Left lung (tissue), 10 donors: ENCODE results near the gene MT1M. TPM values are rescaled to one million over a fixed set of nuclear protein-coding genes. Genes with fewer than 3 reads are reported as not detected.

Experiments used
- ATAC-seq: fragments of 200-7000 bp; cut with Tn5 transposase; one replicate; pipeline ENCODE4 v1.9.1; 2020; ENCODE audit warnings: moderate library complexity
- DNase-seq, 4 donors: peaks; one replicate each; pipeline ENCODE4 v3.0.0-alpha.2; 2013 to 2020
- H3K27ac ChIP-seq, 2 donors: fragments of 200-600 bp; sonication (generic) in 1 of 2; one replicate each; pipeline versions ENCODE4 v1.5.0 to v1.8.0; 2020 to 2021
- H3K27me3 ChIP-seq, 2 donors: fragments of 200-600 bp; sonication (generic) in 1 of 2; one replicate each; pipeline versions ENCODE4 v1.5.0 to v1.8.0; 2020 to 2021
- H3K36me3 ChIP-seq, 2 donors: fragments of 200-600 bp; sonication (generic) in 1 of 2; one replicate each; pipeline versions ENCODE4 v1.5.0 to v1.8.0; 2020 to 2021
- H3K4me1 ChIP-seq, 2 donors: fragments of 200-600 bp; one replicate each; pipeline ENCODE4 v1.8.0; 2021
- H3K4me3 ChIP-seq, 2 donors: fragments of 200-600 bp; sonication (generic) in 1 of 2; one replicate each; pipeline versions ENCODE4 v1.5.0 to v1.8.0; 2020 to 2021; ENCODE audit warnings: mild to moderate bottlenecking in 1 of 2
- H3K9me3 ChIP-seq, 2 donors: fragments of 200-600 bp; sonication (generic) in 1 of 2; one replicate each; pipeline versions ENCODE4 v1.5.0 to v1.8.0; 2020 to 2021
- intact Hi-C, 2 donors: fragments of 100-400 bp; cut with DNase I; formaldehyde crosslinking; loops; one replicate each; pipeline versions ENCODE4 v1.11.2 to v1.14.2; 2022
- polyA plus RNA-seq, 6 donors: library from polyadenylated mRNA; unstranded; fragments of 120-200 nt; gene quantifications; one replicate each; pipeline ENCODE4 v1.2.1, GENCODE V29; 2013; ENCODE audit not compliant: insufficient read length in 6 of 6
- total RNA-seq, 2 donors: library from RNA; stranded (reverse); fragmentation: NEBNext Ultra II Directional; extraction: Animal tissue kit (Norgen Biotek cat#: 25700); gene quantifications; one replicate each; pipeline ENCODE4 v1.2.1, GENCODE V29; 2021
- TF ChIP-seq, protein P1 (sequence below), 2 donors: fragments of 200-600 bp; sonication (generic) in 1 of 2; IDR thresholded peaks; one replicate each; pipeline versions ENCODE4 v1.5.0 to v1.8.0; 2021; ENCODE audit warnings: antibody characterized with exemption in 2 of 2
- donor health status: DM: no; HTN: yes; CAD: no.
- donor health status: DM: no; HTN: no; CAD: no.

Gene MT1M
- total and polyA plus RNA-seq, 8 donors: 0.29 to 32.5 (median 0.62) TPM

DNA sequence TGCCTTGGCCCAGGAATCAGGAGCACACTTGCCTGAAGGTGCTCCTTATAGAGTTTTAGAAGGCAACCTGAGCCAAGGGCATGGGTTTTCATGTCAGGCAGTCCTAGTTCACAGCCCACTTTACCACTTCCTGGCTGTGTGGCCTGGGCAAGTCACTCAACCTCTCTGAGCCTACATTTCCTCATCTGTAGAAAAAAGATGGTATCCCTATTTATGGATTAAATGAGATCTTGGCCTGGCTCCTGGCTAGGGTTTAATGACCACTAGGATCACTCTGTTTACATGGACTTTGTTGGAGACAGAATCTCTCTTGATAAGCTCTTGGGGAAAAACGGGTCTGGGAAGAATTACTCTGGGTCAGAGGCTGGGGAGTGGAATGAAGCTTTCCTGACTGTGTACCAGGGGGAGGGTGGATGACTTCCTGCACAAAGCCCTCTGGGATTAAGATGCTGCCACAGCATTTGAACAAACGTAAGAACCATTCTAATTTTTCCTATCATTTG is 21.8 kb upstream of the MT1M start:
- intact Hi-C loops: no loop called here
- peak overlapping the region in 1 of 2 donors; percentile 77 for H3K4me3 ChIP-seq
- H3K4me1 ChIP-seq: peaks cover 30 to 51% of the 10 kb centered on the region in 2 donors
- no peaks in the 10 kb centered on the region for H3K9me3 ChIP-seq
- no peaks in the 10 kb centered on the region for H3K27me3 ChIP-seq
- TF ChIP-seq, protein P1, sequence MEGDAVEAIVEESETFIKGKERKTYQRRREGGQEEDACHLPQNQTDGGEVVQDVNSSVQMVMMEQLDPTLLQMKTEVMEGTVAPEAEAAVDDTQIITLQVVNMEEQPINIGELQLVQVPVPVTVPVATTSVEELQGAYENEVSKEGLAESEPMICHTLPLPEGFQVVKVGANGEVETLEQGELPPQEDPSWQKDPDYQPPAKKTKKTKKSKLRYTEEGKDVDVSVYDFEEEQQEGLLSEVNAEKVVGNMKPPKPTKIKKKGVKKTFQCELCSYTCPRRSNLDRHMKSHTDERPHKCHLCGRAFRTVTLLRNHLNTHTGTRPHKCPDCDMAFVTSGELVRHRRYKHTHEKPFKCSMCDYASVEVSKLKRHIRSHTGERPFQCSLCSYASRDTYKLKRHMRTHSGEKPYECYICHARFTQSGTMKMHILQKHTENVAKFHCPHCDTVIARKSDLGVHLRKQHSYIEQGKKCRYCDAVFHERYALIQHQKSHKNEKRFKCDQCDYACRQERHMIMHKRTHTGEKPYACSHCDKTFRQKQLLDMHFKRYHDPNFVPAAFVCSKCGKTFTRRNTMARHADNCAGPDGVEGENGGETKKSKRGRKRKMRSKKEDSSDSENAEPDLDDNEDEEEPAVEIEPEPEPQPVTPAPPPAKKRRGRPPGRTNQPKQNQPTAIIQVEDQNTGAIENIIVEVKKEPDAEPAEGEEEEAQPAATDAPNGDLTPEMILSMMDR (IDR thresholded peaks at IDR 0.05): no peak
- ATAC-seq (no peak), DNase-seq (no peak)
- H3K36me3 ChIP-seq: no peaks in the 10 kb centered on the region
- H3K27ac ChIP-seq: peak overlapping the region; percentile 87 to 93

DNA sequence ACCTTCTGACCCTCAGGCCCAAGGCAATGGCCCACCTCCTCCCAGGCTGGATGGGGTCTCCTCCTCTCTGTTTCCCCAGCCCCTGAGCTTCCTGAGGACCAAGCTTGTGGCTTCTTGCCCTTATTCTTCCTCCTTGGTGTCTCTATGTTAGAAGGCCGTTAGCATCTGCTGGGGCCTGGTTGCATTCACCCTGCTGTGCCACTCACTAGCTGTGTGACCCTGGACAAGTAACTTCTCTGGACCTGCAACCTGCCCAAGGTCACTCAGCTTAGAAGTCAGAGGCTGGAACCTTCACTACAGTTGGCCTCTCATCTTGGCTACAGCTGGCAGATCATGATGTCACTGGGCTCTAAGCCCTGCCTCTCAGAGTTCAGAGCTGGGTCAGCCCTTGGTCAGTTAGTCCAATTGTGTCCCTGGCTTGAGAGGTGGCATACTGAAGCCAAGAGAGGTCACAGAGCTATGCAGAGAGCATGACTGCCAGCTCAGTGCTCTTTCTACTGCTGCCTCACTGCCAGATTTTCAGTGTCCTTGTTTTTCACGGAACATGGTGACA is 21.1 kb upstream of the MT1M start:
- H3K27ac ChIP-seq: peak overlapping the region; percentile 87 to 93
- TF ChIP-seq, protein P1 (IDR thresholded peaks at IDR 0.05): no peak
- peaks cover 24 to 44% of the 10 kb centered on the region in 2 donors for H3K4me1 ChIP-seq
- H3K9me3 ChIP-seq: no peaks in the 10 kb centered on the region
- no peak overlapping the region for H3K4me3 ChIP-seq
- DNase-seq (no peak), ATAC-seq (no peak)
- H3K27me3 ChIP-seq: no peaks in the 10 kb centered on the region
- no peaks in the 10 kb centered on the region for H3K36me3 ChIP-seq
- intact Hi-C loops: no loop called here

DNA sequence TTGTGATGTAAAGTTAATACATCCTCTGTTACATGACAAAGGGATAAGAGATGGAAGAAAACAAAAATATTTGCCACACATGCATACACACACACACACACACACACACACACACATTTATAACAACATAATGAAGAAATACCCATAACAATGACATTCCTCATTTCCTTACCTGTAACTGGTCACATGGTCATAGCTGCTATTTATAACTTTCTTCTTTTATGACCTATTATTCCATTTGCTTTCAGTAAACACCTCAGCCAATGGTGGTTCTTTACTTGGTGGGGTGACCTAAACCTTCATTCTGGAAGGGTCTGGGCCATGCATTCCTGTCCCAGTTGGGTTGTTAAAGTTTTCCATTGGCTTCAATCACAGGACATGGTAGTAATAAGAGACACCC is 18.8 kb upstream of the MT1M start:
- TF ChIP-seq, protein P1 (IDR thresholded peaks at IDR 0.05): no peak
- intact Hi-C loops: no loop called here
- no peak for DNase-seq
- no peak overlapping the region for H3K4me3 ChIP-seq
- peaks cover 0 to 22% of the 10 kb centered on the region in 2 donors for H3K27me3 ChIP-seq
- no peak overlapping the region for H3K27ac ChIP-seq
- no peak for ATAC-seq
- H3K9me3 ChIP-seq: no peaks in the 10 kb centered on the region
- H3K36me3 ChIP-seq: no peaks in the 10 kb centered on the region
- peaks cover 9 to 38% of the 10 kb centered on the region in 2 donors for H3K4me1 ChIP-seq

DNA sequence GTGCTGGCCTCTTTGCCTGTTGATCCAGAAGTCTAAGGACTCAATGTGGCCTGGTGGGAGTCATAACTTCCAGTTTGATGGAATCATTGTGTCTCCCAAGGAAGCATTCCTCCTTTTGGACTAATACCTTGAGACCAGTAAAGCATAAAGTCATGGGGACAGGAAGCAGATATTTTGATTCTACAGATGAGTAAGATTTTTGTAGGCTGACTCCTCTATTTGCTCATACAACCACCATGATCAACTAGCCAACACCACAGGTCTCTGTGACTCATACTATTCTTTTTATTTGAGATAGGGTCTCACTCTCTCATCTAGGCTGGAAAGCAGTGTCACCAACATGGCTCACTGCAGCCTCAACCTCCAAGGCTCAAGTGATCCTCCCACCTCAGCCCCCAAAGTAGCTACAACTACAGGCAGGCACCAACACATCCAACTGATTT is 17.9 kb upstream of the MT1M start:
- H3K4me1 ChIP-seq: peaks cover 9 to 31% of the 10 kb centered on the region in 2 donors
- intact Hi-C loops: no loop called here
- TF ChIP-seq, protein P1 (IDR thresholded peaks at IDR 0.05): no peak
- no peak overlapping the region for H3K27ac ChIP-seq
- ATAC-seq (no peak), DNase-seq (no peak)
- H3K9me3 ChIP-seq: no peaks in the 10 kb centered on the region
- H3K4me3 ChIP-seq: no peak overlapping the region
- H3K27me3 ChIP-seq: peaks cover 0 to 31% of the 10 kb centered on the region in 2 donors
- no peaks in the 10 kb centered on the region for H3K36me3 ChIP-seq

DNA sequence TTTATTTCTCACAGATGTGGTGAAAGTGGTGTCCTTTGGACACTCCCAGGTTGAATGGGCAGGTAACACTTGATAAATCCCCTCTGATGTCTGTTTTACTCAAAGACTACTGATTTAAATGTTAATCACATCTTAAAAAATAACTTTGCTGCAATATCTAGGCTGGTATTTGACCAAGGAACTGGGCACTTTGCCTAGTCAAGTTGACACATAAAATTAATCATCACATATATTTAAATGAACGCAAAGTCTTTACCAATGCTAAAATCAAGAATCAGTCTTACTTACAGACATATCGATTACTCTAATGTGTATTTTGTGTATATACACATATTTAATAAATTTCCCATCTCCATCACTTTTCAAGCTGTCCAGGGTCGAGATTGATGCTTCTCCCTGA is 17.1 kb upstream of the MT1M start:
- TF ChIP-seq, protein P1 (IDR thresholded peaks at IDR 0.05): no peak
- DNase-seq (no peak), ATAC-seq (no peak)
- no peak overlapping the region for H3K4me3 ChIP-seq
- no peaks in the 10 kb centered on the region for H3K36me3 ChIP-seq
- H3K9me3 ChIP-seq: no peaks in the 10 kb centered on the region
- intact Hi-C loops: no loop called here
- peaks cover 0 to 31% of the 10 kb centered on the region in 2 donors for H3K27me3 ChIP-seq
- peaks cover 4 to 25% of the 10 kb centered on the region in 2 donors for H3K4me1 ChIP-seq
- no peak overlapping the region for H3K27ac ChIP-seq
